ENCODE measurements around the gene MARCHF9.
"Not testable (repeated sequence)": the region's sequence is repeated elsewhere in the genome, so short reads cannot be mapped to it uniquely, and the experiment has no call there.

MARCHF9 gene

GRCh38 chr12:57754411-57755193, at the start of gene MARCHF9:
Gene MARCHF9 (plus strand): TSS chr12:57755103. CDS start chr12:57755529, 426 bp downstream.
- DNase-seq, result peak; percentile 88 to 93

- DNase-seq, result no peak
Measured at GRCh38 chr12:57707250-57707649, 47.7 kb upstream of the MARCHF9 start.

GRCh38 chr12:57708296-57708695, 46.6 kb upstream of the MARCHF9 start:
- no peak for DNase-seq

- DNase-seq, result no peak
Measured at GRCh38 chr12:57712701-57713100, 42.2 kb upstream of the MARCHF9 start.

- DNase-seq, result no peak
Measured at GRCh38 chr12:57713209-57713608, 41.7 kb upstream of the MARCHF9 start.

- not testable (repeated sequence) for DNase-seq
Measured at GRCh38 chr12:57715036-57715748, 39.7 kb upstream of the MARCHF9 start.

- DNase-seq, result no peak
Measured at GRCh38 chr12:57715786-57716185, 39.1 kb upstream of the MARCHF9 start.

GRCh38 chr12:57716305-57716704, 38.6 kb upstream of the MARCHF9 start:
- no peak for DNase-seq

GRCh38 chr12:57717131-57717530, 37.8 kb upstream of the MARCHF9 start:
- DNase-seq, result no peak

GRCh38 chr12:57717846-57718640, 36.9 kb upstream of the MARCHF9 start:
- no peak for DNase-seq

- no peak for DNase-seq
Measured at GRCh38 chr12:57718641-57719528, 36.0 kb upstream of the MARCHF9 start.

- no peak for DNase-seq
Measured at GRCh38 chr12:57719777-57720605, 34.9 kb upstream of the MARCHF9 start.

- DNase-seq, result no peak
Measured at GRCh38 chr12:57720606-57721595, 34.0 kb upstream of the MARCHF9 start.

GRCh38 chr12:57721846-57722608, 32.9 kb upstream of the MARCHF9 start:
- DNase-seq, result not testable (repeated sequence)

- DNase-seq, result no peak
Measured at GRCh38 chr12:57722716-57723629, 31.9 kb upstream of the MARCHF9 start.

GRCh38 chr12:57723630-57723962, 31.3 kb upstream of the MARCHF9 start:
- no peak for DNase-seq

- no peak for DNase-seq
Measured at GRCh38 chr12:57724003-57724935, 30.6 kb upstream of the MARCHF9 start.
